Mesenchymal stem cell (in vitro differentiated cells and primary cell): Measurements from ENCODE around the gene GUCY2D. TPM values are rescaled to one million over a fixed set of nuclear protein-coding genes. Genes with fewer than 3 reads are reported as not detected.
"Not testable (repeated sequence)": the region's sequence is repeated elsewhere in the genome, so short reads cannot be mapped to it uniquely, and the experiment has no call there.

Experiments used
- DNase-seq: peaks from one replicate; pipeline ENCODE4 v3.0.0-alpha.2; 2013
- H2AFZ ChIP-seq: one replicate; pipeline ENCODE4 v1.6.1; 2013; ENCODE audit warnings: low read depth, mild to moderate bottlenecking, control low read depth, inconsistent platforms, low read length, moderate library complexity
- H2AK5ac ChIP-seq: 2 replicates; pipeline ENCODE4 v1.6.1; 2013; ENCODE audit warnings: low read length, moderate library complexity, mild to moderate bottlenecking, inconsistent platforms; ENCODE audit not compliant: severe bottlenecking
- H2BK120ac ChIP-seq: one replicate; pipeline ENCODE4 v1.6.1; 2013; ENCODE audit warnings: low read depth, mild to moderate bottlenecking, inconsistent platforms, low read length, moderate library complexity
- H2BK12ac ChIP-seq, 2 experiments: one replicate each; pipeline ENCODE4 v1.6.1; 2013; ENCODE audit warnings: inconsistent platforms in 2 of 2, low read length in 2 of 2, mild to moderate bottlenecking in 2 of 2, moderate library complexity in 2 of 2, control low read depth in 1 of 2
- H2BK15ac ChIP-seq: one replicate; pipeline ENCODE4 v1.6.1; 2013; ENCODE audit warnings: mild to moderate bottlenecking, low read depth, inconsistent platforms; ENCODE audit not compliant: poor library complexity, severe bottlenecking
- H2BK5ac ChIP-seq: 2 replicates; pipeline ENCODE4 v1.6.1; 2013; ENCODE audit warnings: low read depth, mild to moderate bottlenecking, low read length, control low read depth, inconsistent platforms; ENCODE audit not compliant: poor library complexity, severe bottlenecking
- H3K14ac ChIP-seq, 2 experiments: one replicate each; pipeline ENCODE4 v1.6.1; 2013; ENCODE audit warnings: inconsistent platforms in 2 of 2, low read length in 2 of 2, control low read depth in 1 of 2, mild to moderate bottlenecking in 1 of 2, moderate library complexity in 1 of 2
- H3K18ac ChIP-seq, 2 experiments: one replicate each; pipeline ENCODE4 v1.6.1; 2013; ENCODE audit warnings: inconsistent platforms in 2 of 2, low read length in 2 of 2, control low read depth in 1 of 2, low read depth in 1 of 2, mild to moderate bottlenecking in 1 of 2
- H3K23ac ChIP-seq, 2 experiments: one replicate each; pipeline ENCODE4 v1.6.1; 2013; ENCODE audit warnings: inconsistent platforms in 2 of 2, low read length in 2 of 2, mild to moderate bottlenecking in 2 of 2, moderate library complexity in 2 of 2, control low read depth in 1 of 2
- H3K27ac ChIP-seq: 2 replicates; pipeline ENCODE4 v1.5.1; 2013; ENCODE audit warnings: mild to moderate bottlenecking, moderate library complexity, low read length, control low read depth, inconsistent platforms; ENCODE audit not compliant: poor library complexity, severe bottlenecking
- H3K27me3 ChIP-seq, 2 experiments: 2 replicates each; pipeline versions ENCODE4 v1.6.1 to v1.7.0; 2013; ENCODE audit warnings: low read length in 2 of 2, mild to moderate bottlenecking in 2 of 2, moderate library complexity in 2 of 2, control low read depth in 1 of 2, inconsistent platforms in 1 of 2; ENCODE audit not compliant: control insufficient read depth in 1 of 2, insufficient read depth in 1 of 2
- H3K36me3 ChIP-seq, 2 experiments: 2 replicates each; pipeline versions ENCODE4 v1.6.1 to v1.7.0; 2013; ENCODE audit warnings: low read length in 2 of 2, control low read depth in 1 of 2, inconsistent platforms in 1 of 2, low read depth in 1 of 2, mild to moderate bottlenecking in 1 of 2; ENCODE audit not compliant: insufficient read depth in 2 of 2, control insufficient read depth in 1 of 2
- H3K4ac ChIP-seq, 2 experiments: one replicate each; pipeline ENCODE4 v1.6.1; 2013; ENCODE audit warnings: inconsistent platforms in 2 of 2, low read length in 2 of 2, mild to moderate bottlenecking in 2 of 2, moderate library complexity in 2 of 2, control low read depth in 1 of 2, low read depth in 1 of 2
- H3K4me1 ChIP-seq: 2 replicates; pipeline ENCODE4 v1.6.1; 2013; ENCODE audit warnings: low read depth, low read length, control low read depth; ENCODE audit not compliant: control insufficient read depth, insufficient read depth
- H3K4me2 ChIP-seq: 2 replicates; pipeline ENCODE4 v1.6.1; 2013; ENCODE audit warnings: low read length, mild to moderate bottlenecking, inconsistent platforms; ENCODE audit not compliant: poor library complexity, severe bottlenecking
- H3K4me3 ChIP-seq, 2 experiments: 2 replicates each; pipeline versions ENCODE4 v1.5.1 to v1.7.0; 2013; ENCODE audit warnings: low read length in 2 of 2, mild to moderate bottlenecking in 2 of 2, control low read depth in 1 of 2, low read depth in 1 of 2; ENCODE audit not compliant: insufficient read depth in 1 of 2
- H3K79me1 ChIP-seq: replicated peaks from 2 replicates; pipeline ENCODE4 v1.6.1; 2013; ENCODE audit warnings: mild to moderate bottlenecking, control low read depth, low read length, inconsistent platforms; ENCODE audit not compliant: poor library complexity, severe bottlenecking
- H3K9ac ChIP-seq: 2 replicates; pipeline ENCODE4 v1.7.0; 2013; ENCODE audit warnings: mild to moderate bottlenecking, low read length, moderate library complexity
- H3K9me3 ChIP-seq: 2 replicates; pipeline ENCODE4 v1.7.0; 2013; ENCODE audit warnings: mild to moderate bottlenecking, low read length; ENCODE audit not compliant: control insufficient read depth
- H4K8ac ChIP-seq: one replicate; pipeline ENCODE4 v1.6.1; 2013; ENCODE audit warnings: inconsistent platforms, mild to moderate bottlenecking, low read length, moderate library complexity
- H4K91ac ChIP-seq: one replicate; pipeline ENCODE4 v1.6.1; 2013; ENCODE audit warnings: mild to moderate bottlenecking, low read length, inconsistent platforms
- WGBS: methylation state at CpG from one replicate; pipeline ENCODE4 v1.1.7; 2013; ENCODE audit warnings: mixed read lengths; 5-methylcytosine and 5-hydroxymethylcytosine counted together
- polyA plus RNA-seq, 2 experiments: library from polyadenylated mRNA; stranded (reverse); fragments of 200-250 nt; gene quantifications; one replicate each; pipeline ENCODE4 v1.2.3, GENCODE V29; 2013

Gene GUCY2D
- polyA plus RNA-seq (2013, experiment 1 of 2), result not detected
- polyA plus RNA-seq (2013, experiment 2 of 2), result not detected

- H3K4me3 ChIP-seq, result no peak within 1 kb of the TSS
- no peak within 1 kb of the TSS for H2BK5ac ChIP-seq
- no peak within 1 kb of the TSS for H3K9ac ChIP-seq
- H4K8ac ChIP-seq, result no peak within 1 kb of the TSS
- H3K36me3 ChIP-seq, result no peaks in the 10 kb centered on the region
- no peak within 1 kb of the TSS for H2AFZ ChIP-seq
- no peak within 1 kb of the TSS for H3K18ac ChIP-seq
- no peaks in the 10 kb centered on the region for H3K9me3 ChIP-seq
- H3K79me1 ChIP-seq, result no peaks in the 10 kb centered on the region
- peak within 1 kb of the TSS in 1 of 2 experiments; percentile 56 for H3K23ac ChIP-seq
- no peak for DNase-seq
- H2BK12ac ChIP-seq, result no peak within 1 kb of the TSS
- no peak within 1 kb of the TSS for H3K27ac ChIP-seq
- no peak within 1 kb of the TSS for H2AK5ac ChIP-seq
- peaks cover 68 to 71% of the 10 kb centered on the region in 2 experiments for H3K27me3 ChIP-seq
- H3K4ac ChIP-seq, result no peak within 1 kb of the TSS
- no peak within 1 kb of the TSS for H2BK120ac ChIP-seq
- WGBS, result 21% methylated on average over 17 of the region's 18 CpGs
- H4K91ac ChIP-seq, result peak within 1 kb of the TSS; percentile 56
- peak within 1 kb of the TSS; percentile 52 for H2BK15ac ChIP-seq
- peak within 1 kb of the TSS; percentile 16 for H3K4me2 ChIP-seq
- no peak within 1 kb of the TSS for H3K14ac ChIP-seq
- peaks cover 16% of the 10 kb centered on the region for H3K4me1 ChIP-seq
Measured at GRCh38 chr17:8001976-8002720, at the start of gene GUCY2D. TSS of gene GUCY2D (plus strand) at chr17:8002615. CDS start at chr17:8003048, 433 bp downstream.

GRCh38 chr17:7953266-7953665, 49.1 kb upstream of the GUCY2D start:
- H3K23ac ChIP-seq, H3K18ac ChIP-seq, H4K8ac ChIP-seq, H3K4me1 ChIP-seq, H2AFZ ChIP-seq, H2BK15ac ChIP-seq, H2AK5ac ChIP-seq, H3K9ac ChIP-seq, H3K79me1 ChIP-seq, DNase-seq, H3K27me3 ChIP-seq, H3K4me2 ChIP-seq, H2BK120ac ChIP-seq, H2BK5ac ChIP-seq, H3K9me3 ChIP-seq, H3K4ac ChIP-seq, H3K27ac ChIP-seq, H2BK12ac ChIP-seq, H4K91ac ChIP-seq, H3K14ac ChIP-seq, H3K4me3 ChIP-seq: not testable (repeated sequence)
- peaks cover 8 to 30% of the 10 kb centered on the region in 2 experiments for H3K36me3 ChIP-seq
- WGBS, result 94% methylated on average over 13 of the region's 13 CpGs

DNA sequence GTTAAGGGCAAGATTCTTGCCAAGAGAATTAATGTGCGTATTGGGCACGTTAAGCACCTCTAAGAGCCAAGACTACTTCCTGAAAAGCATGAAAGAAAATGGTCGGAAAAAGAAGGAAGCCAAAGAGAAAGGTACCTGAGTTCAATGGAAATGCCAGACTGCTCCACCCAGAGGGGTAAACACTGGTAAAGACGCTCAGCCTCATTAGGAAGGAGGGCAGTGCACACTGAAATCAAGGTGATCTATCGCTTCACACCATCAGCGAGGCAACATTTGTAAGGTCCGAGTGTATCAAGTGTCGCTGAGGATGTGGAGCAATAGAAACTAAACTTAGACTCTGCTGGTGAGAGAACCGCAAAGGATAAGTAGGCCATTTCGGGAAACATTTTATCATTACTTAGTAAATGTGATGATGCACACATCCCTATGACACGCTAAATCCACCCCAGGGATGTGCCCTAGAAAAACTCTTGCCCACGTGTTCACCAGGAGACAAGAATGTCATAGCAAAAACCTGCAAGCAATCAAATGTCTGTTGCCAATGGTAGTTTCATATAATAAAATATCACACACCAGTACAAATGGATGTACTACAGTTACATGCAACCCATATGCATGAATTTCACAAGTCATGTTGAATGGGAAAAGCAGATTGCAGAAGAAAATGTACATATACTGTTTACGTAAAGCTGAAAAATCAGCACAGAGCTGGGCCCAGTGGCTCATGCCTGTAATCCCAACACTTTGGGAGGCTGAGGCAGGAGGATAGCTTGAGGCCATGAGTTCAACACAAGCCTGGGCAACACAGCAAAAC, 46.8 kb upstream of the GUCY2D start:
- H2AFZ ChIP-seq, result no peak overlapping the region
- no peak overlapping the region for H3K4ac ChIP-seq
- H4K91ac ChIP-seq, result no peak overlapping the region
- no peak overlapping the region for H2BK120ac ChIP-seq
- H4K8ac ChIP-seq, result no peak overlapping the region
- peak overlapping the region; percentile 26 for H3K9ac ChIP-seq
- H3K9me3 ChIP-seq, result no peaks in the 10 kb centered on the region
- H2AK5ac ChIP-seq, result no peak overlapping the region
- no peak for DNase-seq
- peak overlapping the region in 1 of 2 experiments; percentile 5 for H3K4me3 ChIP-seq
- no peak overlapping the region for H3K23ac ChIP-seq
- H3K14ac ChIP-seq, result no peak overlapping the region
- no peaks in the 10 kb centered on the region for H3K4me1 ChIP-seq
- peaks cover 0 to 6% of the 10 kb centered on the region in 2 experiments for H3K36me3 ChIP-seq
- 91% methylated on average over 13 of the region's 13 CpGs for WGBS
- no peak overlapping the region for H2BK12ac ChIP-seq
- H3K27me3 ChIP-seq, result peaks cover under 1 to 3% of the 10 kb centered on the region in 2 experiments
- H3K18ac ChIP-seq, result no peak overlapping the region
- no peak overlapping the region for H3K27ac ChIP-seq
- no peak overlapping the region for H2BK15ac ChIP-seq
- H3K79me1 ChIP-seq, result no peaks in the 10 kb centered on the region
- no peak overlapping the region for H2BK5ac ChIP-seq
- H3K4me2 ChIP-seq, result no peak overlapping the region
